GM18861 (cell line): Measurements from ENCODE around the gene GNPDA1.

Source experiments
- ATAC-seq: cut with Tn5 transposase; IDR thresholded peaks from one replicate; pipeline ENCODE4 v1.9.1; 2021; ENCODE audit not compliant: unreplicated experiment

GNPDA1 gene

GRCh38 chr5:141995656-141996055 is 17.2 kb downstream of the GNPDA1 start:
- no peak for ATAC-seq

- ATAC-seq, result no peak
Measured at GRCh38 chr5:141994511-141995136, 18.2 kb downstream of the GNPDA1 start.

GRCh38 chr5:141992349-141992963 is 20.4 kb downstream of the GNPDA1 start:
- ATAC-seq, result peak; percentile 73

GRCh38 chr5:141989720-141990119 is 23.1 kb downstream of the GNPDA1 start:
- ATAC-seq, result no peak

GRCh38 chr5:141986072-141986471 is 26.8 kb downstream of the GNPDA1 start:
- no peak for ATAC-seq

GRCh38 chr5:141982626-141983025 is 30.2 kb downstream of the GNPDA1 start:
- no peak for ATAC-seq

- no peak for ATAC-seq
Measured at GRCh38 chr5:141978389-141978788, 34.4 kb downstream of the GNPDA1 start.

GRCh38 chr5:141976176-141976575 is 36.7 kb downstream of the GNPDA1 start:
- ATAC-seq, result no peak

GRCh38 chr5:141973871-141974595 is 38.8 kb downstream of the GNPDA1 start:
- ATAC-seq, result no peak

GRCh38 chr5:141969783-141970771 is 42.8 kb downstream of the GNPDA1 start:
- peak; percentile 64 for ATAC-seq

- ATAC-seq, result peak; percentile 82
Measured at GRCh38 chr5:141968914-141969608, 43.8 kb downstream of the GNPDA1 start, which contains the start of gene RNF14. TSS of gene RNF14 (plus strand) at chr5:141969105. CDS start at chr5:141973589, 4,484 bp downstream.

- ATAC-seq, result no peak
Measured at GRCh38 chr5:141966963-141967333, 45.9 kb downstream of the GNPDA1 start.

GRCh38 chr5:141966275-141966962 is 46.4 kb downstream of the GNPDA1 start:
- ATAC-seq, result no peak

- no peak for ATAC-seq
Measured at GRCh38 chr5:141965071-141965470, 47.8 kb downstream of the GNPDA1 start.

GRCh38 chr5:141963701-141964100 is 49.1 kb downstream of the GNPDA1 start:
- ATAC-seq, result no peak

GRCh38 chr5:141961466-141961865 is 51.4 kb downstream of the GNPDA1 start:
- ATAC-seq, result no peak

GRCh38 chr5:141960449-141961323 is 52.1 kb downstream of the GNPDA1 start:
- peak; percentile 87 for ATAC-seq

- no peak for ATAC-seq
Measured at GRCh38 chr5:141960018-141960417, 52.8 kb downstream of the GNPDA1 start.
